Breast epithelium (tissue), 4 donors: ENCODE data around the gene IL11RA. TPM values are rescaled to one million over a fixed set of nuclear protein-coding genes. Genes with fewer than 3 reads are reported as not detected.

Source experiments
- DNase-seq, 2 donors: peaks; one replicate each; pipeline ENCODE4 v3.0.0-alpha.2; 2019; ENCODE audit warnings: low spot score in 2 of 2
- H3K27ac ChIP-seq, 2 donors: fragments of 200-600 bp; sonication (generic) in 1 of 2; one replicate each; pipeline ENCODE4 v1.5.1; 2016 to 2019; ENCODE audit warnings: mild to moderate bottlenecking in 1 of 2
- H3K27me3 ChIP-seq, 2 donors: fragments of 200-600 bp; sonication (generic) in 1 of 2; one replicate each; pipeline versions ENCODE4 v1.5.1 to v1.6.0; 2017 to 2019; ENCODE audit warnings: control low read depth in 1 of 2, mild to moderate bottlenecking in 1 of 2
- H3K36me3 ChIP-seq: fragments of 200-600 bp; one replicate; pipeline ENCODE4 v1.5.1; 2019
- H3K4me1 ChIP-seq, 2 donors: fragments of 200-600 bp; sonication (generic); one replicate each; pipeline ENCODE4 v1.5.1; 2016 to 2019; ENCODE audit warnings: control low read depth in 1 of 2
- H3K4me3 ChIP-seq, 3 donors: fragments of 200-600 bp; sonication (generic); 1 replicate in 2 of 3; 2 replicates in 1 of 3; pipeline ENCODE4 v1.5.1; 2016 to 2019; ENCODE audit warnings: mild to moderate bottlenecking in 3 of 3, moderate library complexity in 2 of 3
- H3K9me3 ChIP-seq, 2 donors: fragments of 200-600 bp; sonication (generic) in 1 of 2; one replicate each; pipeline ENCODE4 v1.5.1; 2016 to 2019; ENCODE audit warnings: control low read depth in 1 of 2
- CTCF ChIP-seq, 3 donors: fragments of 450-650 bp; IDR thresholded peaks; one replicate each; pipeline ENCODE4 v1.5.1; 2016 to 2017; ENCODE audit warnings: antibody characterized with exemption in 3 of 3, mild to moderate bottlenecking in 3 of 3, moderate library complexity in 3 of 3
- POLR2A ChIP-seq: fragments of 450-650 bp; IDR thresholded peaks from one replicate; pipeline ENCODE4 v1.6.1; 2016; ENCODE audit warnings: antibody characterized with exemption, mild to moderate bottlenecking, moderate library complexity
- POLR2AphosphoS5 ChIP-seq, 3 donors: sonication (generic); formaldehyde crosslinking; IDR thresholded peaks; one replicate each; pipeline ENCODE4 v1.6.1; 2017; ENCODE audit warnings: antibody characterized with exemption in 3 of 3
- intact Hi-C: fragments of 100-400 bp; cut with DNase I; formaldehyde crosslinking; loops from one replicate; pipeline ENCODE4 v1.15.1; 2023; ENCODE audit warnings: low total_unique reads
- total RNA-seq, 3 donors: library from RNA; depleted of rRNA; stranded (reverse); fragments of >200 nt; gene quantifications; one replicate each; pipeline ENCODE4 v1.1.0, GENCODE V29; 2016

IL11RA gene
- total RNA-seq, 3 donors from 2014 or later = 20.3 to 45.5 (median 42.1) TPM

- H3K27me3 ChIP-seq = no peaks in the 10 kb centered on the region
- H3K9me3 ChIP-seq = no peaks in the 10 kb centered on the region
- intact Hi-C loops = no loop called here
- H3K4me1 ChIP-seq = peaks cover 4 to 10% of the 10 kb centered on the region in 2 donors
- H3K36me3 ChIP-seq = no peaks in the 10 kb centered on the region
- no peak overlapping the region for H3K27ac ChIP-seq
- no peak overlapping the region for H3K4me3 ChIP-seq
- TF ChIP-seq POLR2A (no peak), POLR2AphosphoS5 (IDR thresholded peaks at IDR 0.05) (no peak), CTCF (IDR thresholded peaks at IDR 0.05) (no peak)
- no peak for DNase-seq
Measured at GRCh38 chr9:34644766-34645314, 7.1 kb upstream of the IL11RA start.

- intact Hi-C loops = no loop called here
- TF ChIP-seq CTCF (IDR thresholded peaks at IDR 0.05) = peak; percentile 10 to 51 (median 28)
- peak; percentile 45 to 50 (median 47) for TF ChIP-seq POLR2AphosphoS5 (IDR thresholded peaks at IDR 0.05)
- no peak for TF ChIP-seq POLR2A
- H3K4me3 ChIP-seq = peak within 1 kb of the TSS; percentile 71 to 78 (median 78)
- no peaks in the 10 kb centered on the region for H3K27me3 ChIP-seq
- DNase-seq = peak; percentile 91 to 92
- H3K4me1 ChIP-seq = peaks cover 4 to 10% of the 10 kb centered on the region in 2 donors
- peak within 1 kb of the TSS; percentile 84 to 89 for H3K27ac ChIP-seq
- no peaks in the 10 kb centered on the region for H3K36me3 ChIP-seq
- H3K9me3 ChIP-seq = no peaks in the 10 kb centered on the region
Measured at GRCh38 chr9:34646211-34647083, 5.5 kb upstream of the IL11RA start, which contains the start of gene GALT. Gene GALT (plus strand): TSS chr9:34646675. CDS start chr9:34646705, 30 bp downstream.

- H3K27me3 ChIP-seq = no peaks in the 10 kb centered on the region
- H3K4me3 ChIP-seq = peak overlapping the region; percentile 71 to 78 (median 78)
- intact Hi-C loops = no loop called here
- TF ChIP-seq POLR2A (no peak), POLR2AphosphoS5 (IDR thresholded peaks at IDR 0.05) (no peak), CTCF (IDR thresholded peaks at IDR 0.05) (no peak)
- no peaks in the 10 kb centered on the region for H3K9me3 ChIP-seq
- H3K27ac ChIP-seq = peak overlapping the region; percentile 84 to 89
- H3K4me1 ChIP-seq = peaks cover 4 to 10% of the 10 kb centered on the region in 2 donors
- H3K36me3 ChIP-seq = no peaks in the 10 kb centered on the region
- DNase-seq = no peak
Measured at GRCh38 chr9:34647084-34647403, 4.9 kb upstream of the IL11RA start.

GRCh38 chr9:34647651-34648050 lies 4.3 kb upstream of the IL11RA start:
- H3K4me3 ChIP-seq = peak overlapping the region; percentile 71 to 78 (median 78)
- DNase-seq = no peak
- no peaks in the 10 kb centered on the region for H3K27me3 ChIP-seq
- H3K4me1 ChIP-seq = peaks cover 4 to 13% of the 10 kb centered on the region in 2 donors
- H3K36me3 ChIP-seq = no peaks in the 10 kb centered on the region
- TF ChIP-seq POLR2A (no peak), POLR2AphosphoS5 (IDR thresholded peaks at IDR 0.05) (no peak)
- H3K27ac ChIP-seq = peak overlapping the region; percentile 84 to 89
- intact Hi-C loops = no loop called here
- no peaks in the 10 kb centered on the region for H3K9me3 ChIP-seq

GRCh38 chr9:34648673-34649072 lies 3.3 kb upstream of the IL11RA start:
- H3K4me1 ChIP-seq = peaks cover 10 to 23% of the 10 kb centered on the region in 2 donors

More at GRCh38 chr9:34648673-34649072, 3.3 kb upstream of the IL11RA start:
- intact Hi-C loops = no loop called here
- no peaks in the 10 kb centered on the region for H3K36me3 ChIP-seq
- no peak for TF ChIP-seq POLR2A
- no peak for TF ChIP-seq POLR2AphosphoS5 (IDR thresholded peaks at IDR 0.05)
- no peak for TF ChIP-seq CTCF (IDR thresholded peaks at IDR 0.05)
- H3K9me3 ChIP-seq = no peaks in the 10 kb centered on the region
- no peaks in the 10 kb centered on the region for H3K27me3 ChIP-seq
- no peak for DNase-seq
- no peak overlapping the region for H3K4me3 ChIP-seq
- peak overlapping the region; percentile 13 to 84 for H3K27ac ChIP-seq
